NB4 (cell line): ENCODE measurements around the gene PHRF1.

Experiments used
- CTCF ChIP-seq: IDR thresholded peaks from one replicate; pipeline ENCODE4 v1.5.1; 2012; ENCODE audit warnings: low read depth, low read length
- MAX ChIP-seq: IDR thresholded peaks from 2 replicates; pipeline ENCODE4 v1.6.1; 2011; ENCODE audit warnings: low read depth, low read length
- MYC ChIP-seq: IDR thresholded peaks from 2 replicates; pipeline ENCODE4 v1.6.1; 2011; ENCODE audit warnings: low read depth, low read length
- POLR2A ChIP-seq: IDR thresholded peaks from 2 replicates; pipeline ENCODE4 v1.6.1; 2011; ENCODE audit warnings: mild to moderate bottlenecking; ENCODE audit not compliant: insufficient read length; ENCODE audit errors: extremely low read depth

- TF ChIP-seq CTCF (no peak), POLR2A (no peak), MYC (no peak), MAX (no peak)
These were observed 67.1 kb downstream of the PHRF1 start for GRCh38 chr11:643366-643765.
